Mucosa of rectum (tissue), 2 donors: ENCODE results near the gene TNS1.

Experiments
- H3K27ac ChIP-seq, 2 donors: one replicate each; pipeline ENCODE4 v1.7.0; 2013; ENCODE audit warnings: inconsistent platforms in 2 of 2, low read depth in 2 of 2, low read length in 2 of 2
- H3K27me3 ChIP-seq, 2 donors: one replicate each; pipeline ENCODE4 v1.7.0; 2013; ENCODE audit warnings: low read length in 2 of 2; ENCODE audit not compliant: control insufficient read depth in 2 of 2, insufficient read depth in 2 of 2
- H3K36me3 ChIP-seq, 2 donors: one replicate each; pipeline ENCODE4 v1.7.0; 2013; ENCODE audit warnings: low read length in 2 of 2; ENCODE audit not compliant: control insufficient read depth in 2 of 2, insufficient read depth in 2 of 2
- H3K4me1 ChIP-seq, 2 donors: one replicate each; pipeline ENCODE4 v1.7.0; 2013; ENCODE audit warnings: low read length in 2 of 2, mild to moderate bottlenecking in 1 of 2; ENCODE audit not compliant: control insufficient read depth in 2 of 2, insufficient read depth in 2 of 2
- H3K4me3 ChIP-seq, 2 donors: one replicate each; pipeline ENCODE4 v1.7.0; 2013; ENCODE audit warnings: low read length in 2 of 2
- H3K9ac ChIP-seq, 2 donors: one replicate each; pipeline ENCODE4 v1.7.0; 2013; ENCODE audit warnings: low read length in 2 of 2, low read depth in 1 of 2, mild to moderate bottlenecking in 1 of 2
- H3K9me3 ChIP-seq, 2 donors: one replicate each; pipeline ENCODE4 v1.7.0; 2013; ENCODE audit warnings: low read length in 2 of 2; ENCODE audit not compliant: control insufficient read depth in 2 of 2
- donor health status: healthy.
- donor health status: Normal muscosa, but diverticular disease.

The TNS1 gene

DNA sequence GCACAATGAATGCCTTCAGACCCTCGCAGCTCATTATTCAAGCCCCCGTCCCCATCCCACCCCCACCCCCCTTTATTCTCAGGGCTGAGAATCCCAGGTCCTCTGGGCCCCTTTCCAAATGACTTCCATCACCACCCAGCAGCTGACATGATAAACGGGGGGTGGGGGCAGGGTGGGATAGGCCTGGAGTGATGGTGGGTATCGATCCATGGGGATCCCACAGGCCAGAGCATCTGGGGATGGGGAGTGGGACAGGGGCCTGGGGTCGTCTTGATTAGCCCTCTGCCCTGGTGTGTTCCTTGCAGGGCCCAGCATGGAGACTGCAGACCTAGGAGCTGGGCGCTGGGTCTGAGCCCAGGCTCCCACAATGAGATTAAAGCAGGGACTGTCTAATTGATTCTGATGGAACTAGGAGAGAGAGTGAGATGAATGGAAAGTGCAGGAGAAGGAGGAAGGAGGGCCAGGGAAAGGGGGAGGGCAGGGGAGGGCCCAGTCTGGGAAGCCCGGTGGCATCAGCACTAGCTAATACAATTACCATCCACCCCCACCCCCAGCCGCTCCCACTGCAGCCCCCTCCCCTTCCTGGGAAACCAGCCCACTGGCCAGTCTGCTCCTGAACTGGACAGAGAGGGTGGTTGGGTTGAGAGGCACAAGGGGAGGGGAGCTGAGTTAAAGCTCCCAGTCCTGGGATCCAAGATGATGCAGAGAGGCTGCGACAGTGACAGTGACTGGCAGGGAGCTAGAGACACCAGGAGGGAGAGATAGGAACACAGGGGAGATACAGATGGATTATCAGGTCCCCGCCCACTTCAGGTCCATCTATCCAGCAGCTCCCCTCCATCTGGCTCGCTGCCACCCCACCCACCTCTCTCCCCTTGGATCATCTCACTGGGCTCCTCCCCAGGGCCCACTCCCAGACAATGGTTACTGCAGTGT, 13.1 kb upstream of the TNS1 start:
- Histone ChIP-seq H3K9me3 (no peaks in the 10 kb centered on the region), H3K27ac (no peak overlapping the region), H3K4me1 (no peaks in the 10 kb centered on the region), H3K27me3 (peaks cover 7 to 8% of the 10 kb centered on the region in 2 donors), H3K9ac (no peak overlapping the region), H3K36me3 (no peaks in the 10 kb centered on the region), H3K4me3 (no peak overlapping the region)

DNA sequence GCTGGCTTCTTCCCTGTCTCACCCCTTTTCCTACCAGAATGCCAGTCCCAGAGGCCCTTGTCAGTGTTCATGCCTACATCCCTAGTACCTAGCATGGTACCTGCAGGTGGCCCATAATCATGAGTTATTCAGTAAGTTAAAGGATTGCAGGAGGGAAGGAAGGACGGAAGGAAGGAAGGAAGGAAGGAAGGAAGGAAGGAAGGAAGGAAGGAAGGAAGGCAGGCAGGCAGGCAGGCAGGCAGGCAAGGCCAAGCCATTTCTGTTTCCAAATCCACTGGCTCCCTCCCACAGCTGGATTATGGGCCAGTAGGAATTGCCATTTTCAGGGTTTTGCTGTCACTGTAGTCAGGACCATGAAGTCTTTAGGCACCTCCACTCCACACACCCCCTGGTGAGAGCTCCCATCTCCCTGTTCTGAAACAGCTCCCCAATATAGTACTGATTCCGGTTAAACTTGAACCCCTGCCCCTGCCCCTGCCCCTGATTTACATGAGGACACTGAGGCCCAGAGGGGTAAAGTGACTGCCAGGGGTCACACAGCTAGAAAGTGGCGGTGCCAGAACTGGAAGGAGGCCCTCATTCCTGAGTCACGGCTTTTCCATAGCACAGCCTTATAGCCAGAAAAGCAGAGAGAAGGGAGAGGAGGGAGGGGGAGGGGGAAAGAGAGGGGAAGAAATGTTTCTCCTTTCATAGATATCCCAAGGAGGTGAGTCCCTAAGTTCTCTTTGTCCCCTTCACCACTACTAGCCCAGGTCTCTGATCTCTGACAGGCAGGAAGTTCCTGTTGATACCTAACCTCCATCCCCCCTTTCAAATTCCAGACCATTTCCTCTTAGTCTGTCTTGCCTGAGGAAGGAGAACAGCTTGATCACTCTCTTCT, 12.2 kb upstream of the TNS1 start:
- H3K27ac ChIP-seq = no peak overlapping the region
- no peaks in the 10 kb centered on the region for H3K9me3 ChIP-seq
- H3K9ac ChIP-seq = no peak overlapping the region
- H3K4me3 ChIP-seq = no peak overlapping the region
- H3K36me3 ChIP-seq = no peaks in the 10 kb centered on the region
- no peaks in the 10 kb centered on the region for H3K4me1 ChIP-seq
- peaks cover 10 to 11% of the 10 kb centered on the region in 2 donors for H3K27me3 ChIP-seq

DNA sequence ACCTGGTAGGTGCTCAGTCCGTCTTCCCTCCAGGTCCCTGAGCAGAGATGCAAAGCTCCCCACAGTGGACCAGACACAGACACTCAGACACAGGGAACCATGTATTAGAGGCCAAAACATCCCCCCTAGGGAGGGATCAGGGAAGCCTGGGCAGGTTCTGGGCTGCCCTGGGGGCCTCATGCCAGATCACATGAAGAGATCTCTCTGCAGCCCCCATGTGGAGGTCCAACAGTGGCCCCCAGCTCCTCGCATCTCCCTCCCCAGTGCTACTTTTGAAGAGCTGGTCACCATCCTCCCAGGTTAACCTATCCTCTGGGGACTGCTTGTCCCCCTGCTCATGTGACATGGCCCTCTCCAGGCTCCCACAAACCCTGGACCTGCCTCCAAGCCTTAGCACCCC, 10.5 kb upstream of the TNS1 start:
- Histone ChIP-seq H3K36me3 (no peaks in the 10 kb centered on the region), H3K9me3 (no peaks in the 10 kb centered on the region), H3K27ac (no peak overlapping the region), H3K4me3 (no peak overlapping the region), H3K9ac (no peak overlapping the region), H3K4me1 (no peaks in the 10 kb centered on the region), H3K27me3 (peaks cover 18 to 23% of the 10 kb centered on the region in 2 donors)

DNA sequence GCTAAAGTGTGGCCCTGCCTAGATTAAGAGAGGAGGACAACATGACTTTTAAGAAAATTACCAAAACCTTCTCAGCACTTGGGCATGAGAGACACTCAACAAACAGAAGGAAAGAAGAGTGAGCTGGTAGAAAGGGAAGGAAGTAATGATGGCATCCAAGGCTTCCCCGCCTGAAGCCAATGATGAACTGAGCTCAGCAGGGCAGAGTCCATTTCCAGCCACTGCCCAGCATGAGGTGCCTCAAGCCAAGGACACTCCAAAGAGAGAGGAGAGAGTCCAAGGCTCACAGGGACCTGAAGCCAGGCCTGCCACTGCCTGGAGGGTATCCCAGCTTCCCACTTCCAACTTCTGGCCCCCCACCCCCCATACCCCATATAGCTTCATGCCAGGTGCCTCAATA, 9.5 kb upstream of the TNS1 start:
- no peak overlapping the region for H3K27ac ChIP-seq
- H3K4me3 ChIP-seq = no peak overlapping the region
- no peaks in the 10 kb centered on the region for H3K9me3 ChIP-seq
- no peaks in the 10 kb centered on the region for H3K4me1 ChIP-seq
- H3K9ac ChIP-seq = no peak overlapping the region
- no peaks in the 10 kb centered on the region for H3K36me3 ChIP-seq
- peaks cover 19 to 23% of the 10 kb centered on the region in 2 donors for H3K27me3 ChIP-seq

DNA sequence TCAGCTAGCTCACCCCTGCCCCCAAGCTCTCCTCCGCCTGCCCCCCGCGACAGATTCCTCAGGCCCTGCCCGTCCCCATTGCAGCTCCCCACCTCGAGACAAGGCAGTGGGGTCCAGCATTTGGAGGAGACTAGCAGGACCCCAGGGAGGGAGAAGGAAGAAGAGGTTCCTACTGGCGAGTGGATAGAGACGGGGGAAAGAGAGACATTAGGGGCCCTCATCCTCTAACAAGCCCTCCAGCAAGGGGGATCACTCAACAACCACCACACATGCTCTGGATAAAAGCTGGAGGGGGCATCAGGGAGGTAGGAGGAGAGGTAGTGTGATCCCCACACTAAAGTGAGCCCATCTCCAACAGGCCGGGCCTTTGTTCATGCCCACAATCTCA, 8.9 kb upstream of the TNS1 start:
- Histone ChIP-seq H3K9ac (no peak overlapping the region), H3K36me3 (no peaks in the 10 kb centered on the region), H3K9me3 (no peaks in the 10 kb centered on the region), H3K4me1 (no peaks in the 10 kb centered on the region), H3K27ac (no peak overlapping the region), H3K4me3 (no peak overlapping the region), H3K27me3 (peaks cover 19 to 23% of the 10 kb centered on the region in 2 donors)

DNA sequence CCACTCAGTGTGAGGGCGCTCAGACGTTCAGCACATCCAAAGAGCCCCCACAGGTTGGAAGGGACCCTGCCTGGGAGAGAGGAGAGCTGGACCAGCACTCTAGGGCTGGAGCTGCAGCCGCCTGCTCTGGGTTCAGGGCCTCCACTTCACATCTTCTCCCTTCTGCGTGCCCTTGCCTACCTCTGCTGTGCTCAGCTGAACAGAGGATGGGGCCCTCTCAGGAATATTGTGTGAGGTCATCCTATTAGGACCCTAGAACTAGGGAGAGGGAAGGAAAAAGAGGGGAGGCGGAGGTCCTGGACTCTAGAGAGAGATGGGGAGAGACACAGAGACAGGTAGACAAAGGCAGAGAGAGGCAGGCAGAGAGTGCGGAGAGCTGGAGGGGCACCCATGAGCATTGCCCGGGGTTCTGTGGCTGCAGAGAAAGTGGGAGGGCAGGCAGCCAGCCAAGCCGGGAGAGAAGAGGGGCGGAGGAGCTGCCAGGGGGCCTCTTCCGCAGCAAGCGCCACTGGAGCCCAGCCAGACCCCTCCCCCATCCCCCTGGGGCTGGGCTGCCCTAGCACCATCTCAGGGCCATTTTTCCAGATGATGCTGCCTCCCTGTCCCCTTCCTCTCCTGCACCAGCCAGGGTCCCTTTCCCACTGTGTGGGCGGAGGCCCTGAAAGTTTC, 8.3 kb upstream of the TNS1 start:
- Histone ChIP-seq H3K9ac (no peak overlapping the region), H3K27ac (no peak overlapping the region), H3K4me1 (no peaks in the 10 kb centered on the region), H3K36me3 (no peaks in the 10 kb centered on the region), H3K9me3 (no peaks in the 10 kb centered on the region), H3K27me3 (peaks cover 19 to 23% of the 10 kb centered on the region in 2 donors), H3K4me3 (no peak overlapping the region)

DNA sequence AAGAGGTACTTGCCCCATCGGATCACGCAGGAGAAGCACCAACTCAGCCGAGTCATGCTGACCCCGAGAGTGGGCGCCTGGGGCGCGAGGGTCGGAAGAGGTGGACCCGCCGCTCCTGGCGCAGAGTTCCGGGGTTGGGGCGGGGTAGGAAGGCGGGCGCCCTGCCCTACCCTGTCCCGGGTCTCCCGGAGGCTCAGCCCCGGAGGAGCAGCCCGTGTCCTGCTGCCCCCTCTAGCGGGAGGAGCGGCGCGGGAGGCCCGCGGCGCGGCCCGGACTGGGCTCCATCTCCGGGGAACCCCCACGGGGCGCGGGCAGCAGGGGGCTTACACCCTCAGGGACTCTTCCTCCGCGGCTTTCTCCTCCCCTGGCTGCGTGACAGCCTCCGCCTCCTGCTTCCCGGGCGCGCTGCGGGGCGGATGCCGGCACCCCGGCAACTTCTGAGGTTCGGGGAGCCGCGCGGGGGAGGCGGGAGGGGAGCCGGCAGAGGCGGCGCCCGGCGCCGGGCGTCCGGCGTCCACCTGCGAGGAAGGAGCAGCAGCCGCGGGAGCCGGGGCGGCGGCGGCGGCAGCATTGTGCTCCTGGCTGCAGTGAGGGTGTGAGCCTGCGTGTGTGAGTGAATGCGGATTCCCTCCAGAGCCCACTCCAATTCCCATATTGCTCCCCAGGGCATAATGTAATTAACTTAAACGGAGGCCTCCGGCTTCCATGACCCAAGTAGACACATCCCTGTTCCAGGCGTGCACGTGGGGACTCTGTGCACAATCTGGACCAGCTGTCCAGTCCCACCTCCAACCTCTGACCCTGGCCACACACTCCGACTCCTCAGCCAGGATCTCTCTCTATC, 7.6 kb upstream of the TNS1 start:
- Histone ChIP-seq H3K36me3 (no peaks in the 10 kb centered on the region), H3K27me3 (peaks cover 19 to 23% of the 10 kb centered on the region in 2 donors), H3K9me3 (no peaks in the 10 kb centered on the region), H3K4me3 (peak overlapping the region; percentile 48 to 59), H3K9ac (no peak overlapping the region), H3K27ac (no peak overlapping the region), H3K4me1 (no peaks in the 10 kb centered on the region)

DNA sequence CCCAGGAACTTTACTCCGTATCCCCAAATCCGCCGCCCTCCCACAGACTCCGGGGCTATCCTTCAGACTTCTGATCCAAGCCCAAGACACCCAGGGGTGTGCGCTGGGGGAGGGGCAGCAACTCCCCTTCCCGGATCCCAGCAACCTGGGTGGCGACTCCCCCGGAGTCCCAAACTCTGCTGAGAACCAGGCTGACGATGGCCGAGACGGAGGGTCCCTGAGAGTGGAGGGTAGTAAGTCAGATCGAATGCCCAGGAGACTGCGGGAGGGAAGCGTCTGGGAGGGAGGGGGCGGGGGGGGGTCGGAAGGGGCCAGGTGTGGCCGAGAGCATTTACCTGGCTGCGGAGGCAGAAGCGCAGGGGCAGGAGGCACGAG, 7.0 kb upstream of the TNS1 start:
- no peaks in the 10 kb centered on the region for H3K36me3 ChIP-seq
- H3K4me1 ChIP-seq = no peaks in the 10 kb centered on the region
- no peaks in the 10 kb centered on the region for H3K9me3 ChIP-seq
- H3K9ac ChIP-seq = no peak overlapping the region
- peaks cover 19 to 23% of the 10 kb centered on the region in 2 donors for H3K27me3 ChIP-seq
- no peak overlapping the region for H3K27ac ChIP-seq
- H3K4me3 ChIP-seq = peak overlapping the region; percentile 48 to 59

DNA sequence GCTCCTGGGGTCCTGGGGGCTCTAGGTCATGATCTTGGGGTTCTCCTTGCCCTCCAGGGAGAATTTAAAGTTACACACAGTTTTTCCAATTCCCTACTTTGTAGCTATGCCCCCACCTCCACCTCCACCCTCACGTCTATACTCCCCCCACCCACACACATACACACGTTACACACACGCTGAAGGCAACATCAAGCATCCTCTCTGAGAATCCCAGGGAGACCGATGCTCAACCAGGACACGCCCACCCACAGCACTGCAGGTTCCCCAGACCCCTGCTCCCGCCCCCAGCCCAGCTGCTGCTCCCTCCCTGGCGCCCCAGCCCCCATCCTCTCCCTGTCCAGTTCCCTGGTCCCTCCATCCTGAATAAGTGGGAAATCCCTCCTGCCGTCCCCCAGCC, 6.4 kb upstream of the TNS1 start:
- Histone ChIP-seq H3K9ac (no peak overlapping the region), H3K27ac (no peak overlapping the region), H3K4me1 (no peaks in the 10 kb centered on the region)

More for the DNA sequence above, 6.4 kb upstream of the TNS1 start:
- Histone ChIP-seq H3K4me3 (no peak overlapping the region), H3K9me3 (no peaks in the 10 kb centered on the region), H3K36me3 (no peaks in the 10 kb centered on the region), H3K27me3 (peaks cover 19 to 23% of the 10 kb centered on the region in 2 donors)
